HL-60 (cell line): ENCODE data around the gene TAS1R1.

Experiments used
- GABPA ChIP-seq: IDR thresholded peaks from 2 replicates; pipeline ENCODE4 v1.6.1; 2012; ENCODE audit warnings: low read depth
- POLR2AphosphoS5 ChIP-seq: IDR thresholded peaks from 2 replicates; pipeline ENCODE4 v1.6.1; 2012; ENCODE audit warnings: low read depth
- REST ChIP-seq: IDR thresholded peaks from 2 replicates; pipeline ENCODE4 v1.6.1; 2012; ENCODE audit warnings: low read depth; ENCODE audit not compliant: insufficient replicate concordance
- SPI1 ChIP-seq: IDR thresholded peaks from 2 replicates; pipeline ENCODE4 v1.6.1; 2012; ENCODE audit warnings: low read depth, mild to moderate bottlenecking, borderline replicate concordance
- TF ChIP-seq, protein P1 (sequence below): IDR thresholded peaks from one replicate; pipeline ENCODE4 v1.5.1; 2011; ENCODE audit warnings: low read length, control low read depth, inconsistent platforms; ENCODE audit not compliant: insufficient read depth

DNA sequence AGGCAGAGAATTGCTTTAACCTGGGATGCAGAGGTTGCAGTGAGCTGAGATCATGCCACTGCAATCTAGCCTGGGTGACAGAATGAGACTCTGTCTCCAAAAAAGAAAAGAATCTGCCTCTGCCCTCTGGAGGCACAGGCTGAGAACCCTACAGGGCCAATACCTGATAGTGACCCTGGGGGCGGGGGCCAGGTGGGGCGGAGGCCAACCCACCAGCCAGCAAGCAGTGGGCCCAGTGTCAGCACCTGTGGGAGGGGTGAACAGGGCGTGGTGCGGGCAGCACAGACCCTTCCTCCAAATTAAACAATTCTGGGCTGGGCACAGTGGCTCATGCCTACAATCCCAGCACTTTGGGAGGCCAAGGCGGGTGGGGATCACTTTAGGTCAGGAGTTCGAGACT lies 44.6 kb upstream of the TAS1R1 start:
- TF ChIP-seq, protein P1, sequence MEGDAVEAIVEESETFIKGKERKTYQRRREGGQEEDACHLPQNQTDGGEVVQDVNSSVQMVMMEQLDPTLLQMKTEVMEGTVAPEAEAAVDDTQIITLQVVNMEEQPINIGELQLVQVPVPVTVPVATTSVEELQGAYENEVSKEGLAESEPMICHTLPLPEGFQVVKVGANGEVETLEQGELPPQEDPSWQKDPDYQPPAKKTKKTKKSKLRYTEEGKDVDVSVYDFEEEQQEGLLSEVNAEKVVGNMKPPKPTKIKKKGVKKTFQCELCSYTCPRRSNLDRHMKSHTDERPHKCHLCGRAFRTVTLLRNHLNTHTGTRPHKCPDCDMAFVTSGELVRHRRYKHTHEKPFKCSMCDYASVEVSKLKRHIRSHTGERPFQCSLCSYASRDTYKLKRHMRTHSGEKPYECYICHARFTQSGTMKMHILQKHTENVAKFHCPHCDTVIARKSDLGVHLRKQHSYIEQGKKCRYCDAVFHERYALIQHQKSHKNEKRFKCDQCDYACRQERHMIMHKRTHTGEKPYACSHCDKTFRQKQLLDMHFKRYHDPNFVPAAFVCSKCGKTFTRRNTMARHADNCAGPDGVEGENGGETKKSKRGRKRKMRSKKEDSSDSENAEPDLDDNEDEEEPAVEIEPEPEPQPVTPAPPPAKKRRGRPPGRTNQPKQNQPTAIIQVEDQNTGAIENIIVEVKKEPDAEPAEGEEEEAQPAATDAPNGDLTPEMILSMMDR: no peak
- TF ChIP-seq POLR2AphosphoS5 (no peak), GABPA (no peak), REST (no peak), SPI1 (no peak)
